NCI-H2081 treated with DMSO at 0.1 percent for 48 hours (cell line): ENCODE measurements around the gene ADAM11.
"Not testable (repeated sequence)": the region's sequence is repeated elsewhere in the genome, so short reads cannot be mapped to it uniquely, and the experiment has no call there.

Experiments used
- DNase-seq: peaks from one replicate; lab custom pipeline; 2025; lab: John Stamatoyannopoulos, UW

Gene ADAM11, protein sequence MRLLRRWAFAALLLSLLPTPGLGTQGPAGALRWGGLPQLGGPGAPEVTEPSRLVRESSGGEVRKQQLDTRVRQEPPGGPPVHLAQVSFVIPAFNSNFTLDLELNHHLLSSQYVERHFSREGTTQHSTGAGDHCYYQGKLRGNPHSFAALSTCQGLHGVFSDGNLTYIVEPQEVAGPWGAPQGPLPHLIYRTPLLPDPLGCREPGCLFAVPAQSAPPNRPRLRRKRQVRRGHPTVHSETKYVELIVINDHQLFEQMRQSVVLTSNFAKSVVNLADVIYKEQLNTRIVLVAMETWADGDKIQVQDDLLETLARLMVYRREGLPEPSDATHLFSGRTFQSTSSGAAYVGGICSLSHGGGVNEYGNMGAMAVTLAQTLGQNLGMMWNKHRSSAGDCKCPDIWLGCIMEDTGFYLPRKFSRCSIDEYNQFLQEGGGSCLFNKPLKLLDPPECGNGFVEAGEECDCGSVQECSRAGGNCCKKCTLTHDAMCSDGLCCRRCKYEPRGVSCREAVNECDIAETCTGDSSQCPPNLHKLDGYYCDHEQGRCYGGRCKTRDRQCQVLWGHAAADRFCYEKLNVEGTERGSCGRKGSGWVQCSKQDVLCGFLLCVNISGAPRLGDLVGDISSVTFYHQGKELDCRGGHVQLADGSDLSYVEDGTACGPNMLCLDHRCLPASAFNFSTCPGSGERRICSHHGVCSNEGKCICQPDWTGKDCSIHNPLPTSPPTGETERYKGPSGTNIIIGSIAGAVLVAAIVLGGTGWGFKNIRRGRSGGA

DNA sequence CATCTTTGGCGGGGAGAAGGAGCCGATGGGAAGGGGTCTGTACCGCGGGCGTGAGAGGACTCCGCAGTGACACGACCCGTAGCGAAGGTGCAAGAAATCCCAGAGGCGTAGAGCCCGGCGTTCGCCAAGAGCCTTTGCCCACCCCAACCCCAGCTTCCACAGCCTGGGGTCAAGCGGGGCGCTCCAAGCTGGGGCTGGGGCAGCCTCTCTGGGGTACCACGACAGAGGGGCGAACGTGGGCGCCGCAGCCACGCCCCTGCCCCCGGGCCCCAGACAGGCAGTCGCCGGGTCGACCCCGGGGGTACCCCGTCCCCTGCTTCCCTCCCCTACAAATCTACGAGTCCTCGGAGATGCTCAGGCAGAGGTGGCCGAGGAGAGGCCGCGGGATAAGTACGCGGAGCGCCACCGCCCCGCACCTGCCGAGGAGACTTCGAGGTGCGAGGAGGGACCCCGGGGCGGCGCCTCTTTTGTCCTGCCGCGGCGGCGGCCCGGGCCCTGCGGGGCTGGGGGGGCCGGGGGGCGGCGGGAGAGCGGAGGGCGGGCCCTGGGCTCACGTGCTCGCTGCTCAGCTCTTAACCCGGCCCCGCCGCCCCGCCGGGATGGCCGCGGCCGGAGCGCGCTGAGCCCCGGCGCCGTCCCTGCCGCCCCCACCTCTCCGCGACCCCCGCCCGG, at the start of gene ADAM11:
Gene ADAM11, plus strand, starts transcription at position 575 of the 672 bp plus-strand sequence. CDS start 212 bp downstream, outside the sequence.
- DNase-seq = no peak

- no peak for DNase-seq
Observed at GRCh38 chr17:44719444-44719843, 39.3 kb upstream of the ADAM11 start.

DNA sequence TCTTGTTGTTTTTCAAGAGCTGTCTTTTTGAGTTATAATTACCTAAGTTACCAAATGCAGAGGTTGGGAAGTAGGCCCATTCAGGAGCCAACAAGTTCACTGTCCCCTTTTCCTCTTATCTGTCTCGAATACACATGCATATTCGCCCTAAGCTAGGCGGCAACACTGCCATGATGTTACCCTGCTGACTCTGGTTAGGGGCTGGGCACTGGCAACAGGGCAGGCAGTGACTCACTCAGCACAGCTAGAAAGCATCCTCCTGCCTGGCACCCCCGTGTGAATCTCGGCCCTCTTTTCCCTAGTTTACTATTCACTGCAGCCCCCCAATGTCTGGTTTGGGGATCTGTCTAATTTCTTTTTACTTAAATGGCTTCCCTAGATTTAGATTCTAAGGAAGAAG, 36.5 kb upstream of the ADAM11 start:
- DNase-seq = no peak

GRCh38 chr17:44726121-44726520, 32.7 kb upstream of the ADAM11 start:
- not testable (repeated sequence) for DNase-seq

DNA sequence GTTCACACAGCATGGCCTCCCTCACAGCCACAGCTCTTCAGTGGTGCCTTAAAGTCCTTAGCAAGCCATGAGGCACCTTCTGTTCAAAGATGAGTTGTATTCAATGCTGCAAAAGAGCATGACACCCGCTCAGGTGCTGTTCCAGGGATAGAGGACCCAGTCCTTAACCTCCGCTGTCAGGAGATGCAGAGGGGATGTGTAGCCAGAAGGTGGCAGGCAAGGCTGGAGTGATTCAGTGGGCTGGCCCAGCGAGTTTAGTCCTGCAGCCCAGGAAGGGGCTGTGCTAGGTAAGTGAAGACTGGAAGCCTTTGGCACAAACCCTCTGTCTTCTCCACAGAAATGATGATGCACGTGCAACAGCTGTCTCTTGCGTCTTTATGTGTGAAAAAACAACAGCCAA, 25.0 kb upstream of the ADAM11 start:
- DNase-seq = no peak

- DNase-seq = no peak
Observed at GRCh38 chr17:44734272-44734671, 24.5 kb upstream of the ADAM11 start.

DNA sequence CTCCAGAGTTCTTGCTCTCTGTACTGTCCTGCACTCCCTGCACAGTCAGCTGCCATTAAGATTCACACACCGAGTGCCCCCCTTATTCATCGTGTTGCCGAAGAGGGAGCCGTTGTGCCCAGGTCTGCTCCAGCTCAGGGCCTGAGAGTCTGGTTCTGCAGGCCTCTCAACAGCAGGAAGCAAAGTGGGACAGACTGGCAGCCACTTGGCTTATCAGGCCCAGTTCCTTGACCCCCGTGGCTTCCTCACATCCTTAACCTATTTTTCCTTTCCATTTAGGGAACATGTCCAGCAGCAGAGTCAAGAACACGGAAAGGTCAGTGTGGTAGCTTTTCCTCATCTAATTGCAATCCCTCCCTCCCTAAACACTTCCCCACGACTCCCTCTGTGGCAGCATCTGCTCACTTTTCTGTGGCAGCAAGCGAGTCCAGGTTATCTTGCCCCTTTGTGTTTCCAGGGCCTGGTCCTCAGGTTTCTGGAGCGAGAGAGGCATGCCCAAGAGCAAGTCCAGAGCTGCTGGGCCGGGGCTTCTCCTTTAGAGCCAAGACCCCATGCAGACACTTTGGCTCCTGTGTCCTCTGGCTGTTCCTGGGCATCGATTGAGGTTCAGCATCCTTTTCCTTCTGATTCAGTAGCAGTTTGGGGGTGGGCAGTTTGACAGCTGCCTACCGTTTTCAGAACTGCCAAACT, 22.1 kb upstream of the ADAM11 start:
- no peak for DNase-seq

- no peak for DNase-seq
Observed at GRCh38 chr17:44738214-44738906, 20.4 kb upstream of the ADAM11 start.

- DNase-seq = no peak
Observed at GRCh38 chr17:44741316-44741715, 17.5 kb upstream of the ADAM11 start.

- no peak for DNase-seq
Observed at GRCh38 chr17:44745301-44745700, 13.5 kb upstream of the ADAM11 start.

DNA sequence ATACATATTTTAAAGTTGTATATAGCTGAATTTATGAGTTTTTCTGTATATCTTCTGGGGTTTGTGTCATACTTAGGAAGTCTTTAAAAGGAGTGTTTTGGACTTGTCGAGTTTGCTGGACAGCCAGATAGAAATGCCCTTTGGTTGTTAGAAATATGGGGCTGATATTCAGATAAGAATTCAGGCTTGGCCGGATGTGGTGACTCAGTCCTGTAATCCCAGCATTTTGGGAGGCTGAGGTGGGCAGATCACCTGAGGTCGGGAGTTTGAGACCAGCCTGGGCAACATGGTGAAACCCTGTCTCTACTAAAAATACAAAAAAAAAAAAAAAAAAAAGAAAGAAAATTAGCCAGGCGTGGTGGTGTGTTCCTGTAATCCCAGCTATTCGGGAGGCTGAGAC, 13.1 kb upstream of the ADAM11 start:
- DNase-seq = not testable (repeated sequence)

GRCh38 chr17:44747566-44747965, 11.2 kb upstream of the ADAM11 start:
- no peak for DNase-seq

GRCh38 chr17:44749076-44749979, 9.5 kb upstream of the ADAM11 start:
- DNase-seq = no peak

DNA sequence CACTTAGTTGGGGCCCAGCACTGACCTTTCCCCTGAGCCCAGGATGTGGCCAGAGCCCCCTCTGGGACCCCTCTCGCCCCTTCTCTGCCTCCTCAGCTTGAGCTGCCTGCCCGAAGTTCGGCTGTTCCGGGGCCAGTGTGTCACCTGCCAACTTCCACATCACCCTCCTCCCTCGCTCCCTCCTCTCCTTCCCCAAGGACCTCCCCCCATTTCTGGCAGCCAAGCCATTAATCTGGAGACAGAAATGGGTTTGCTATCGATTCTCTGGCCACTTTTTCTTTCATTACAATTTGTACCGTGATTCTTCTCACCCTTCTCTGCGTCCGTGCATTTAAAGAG, 8.8 kb upstream of the ADAM11 start:
- no peak for DNase-seq

DNA sequence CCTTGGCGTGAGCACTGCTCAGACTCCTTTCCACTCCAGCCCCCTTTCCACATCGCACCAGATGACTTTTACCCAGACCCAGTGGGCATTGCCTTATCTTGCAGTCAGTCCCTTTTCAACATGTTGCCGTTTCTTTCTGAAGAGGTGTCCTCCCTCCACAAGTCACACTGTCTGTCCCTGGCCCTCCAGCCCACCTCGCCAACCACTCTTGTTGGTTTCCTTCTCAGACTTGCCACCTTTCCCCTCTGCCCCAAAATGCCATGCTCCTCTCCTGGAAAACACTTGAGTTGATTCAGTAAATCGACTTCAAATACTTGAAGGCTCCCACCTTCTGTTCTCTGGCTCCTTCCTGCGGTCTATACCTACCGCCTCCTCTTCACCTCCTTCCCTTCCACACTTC, 7.5 kb upstream of the ADAM11 start:
- DNase-seq = no peak

DNA sequence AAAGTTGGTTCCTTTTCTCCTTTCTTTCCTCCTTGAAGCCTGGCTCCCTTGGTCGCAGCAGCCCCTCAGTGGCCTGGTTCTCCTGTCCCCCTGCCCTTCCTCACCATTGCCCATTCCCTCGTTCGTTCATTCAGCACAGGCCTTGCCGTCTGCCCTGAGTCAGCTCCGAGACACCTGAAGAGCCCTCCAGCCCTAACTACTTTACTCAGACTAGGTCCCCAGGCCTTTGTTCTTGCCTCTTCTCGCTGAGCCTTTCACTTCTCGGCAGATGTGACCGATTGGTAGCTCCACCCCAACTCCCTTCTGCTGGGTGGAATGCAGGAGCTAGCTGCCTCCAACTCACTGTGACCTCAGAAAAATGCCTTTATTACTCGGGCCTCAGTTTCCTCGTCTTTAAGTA, 7.0 kb upstream of the ADAM11 start:
- DNase-seq = no peak

DNA sequence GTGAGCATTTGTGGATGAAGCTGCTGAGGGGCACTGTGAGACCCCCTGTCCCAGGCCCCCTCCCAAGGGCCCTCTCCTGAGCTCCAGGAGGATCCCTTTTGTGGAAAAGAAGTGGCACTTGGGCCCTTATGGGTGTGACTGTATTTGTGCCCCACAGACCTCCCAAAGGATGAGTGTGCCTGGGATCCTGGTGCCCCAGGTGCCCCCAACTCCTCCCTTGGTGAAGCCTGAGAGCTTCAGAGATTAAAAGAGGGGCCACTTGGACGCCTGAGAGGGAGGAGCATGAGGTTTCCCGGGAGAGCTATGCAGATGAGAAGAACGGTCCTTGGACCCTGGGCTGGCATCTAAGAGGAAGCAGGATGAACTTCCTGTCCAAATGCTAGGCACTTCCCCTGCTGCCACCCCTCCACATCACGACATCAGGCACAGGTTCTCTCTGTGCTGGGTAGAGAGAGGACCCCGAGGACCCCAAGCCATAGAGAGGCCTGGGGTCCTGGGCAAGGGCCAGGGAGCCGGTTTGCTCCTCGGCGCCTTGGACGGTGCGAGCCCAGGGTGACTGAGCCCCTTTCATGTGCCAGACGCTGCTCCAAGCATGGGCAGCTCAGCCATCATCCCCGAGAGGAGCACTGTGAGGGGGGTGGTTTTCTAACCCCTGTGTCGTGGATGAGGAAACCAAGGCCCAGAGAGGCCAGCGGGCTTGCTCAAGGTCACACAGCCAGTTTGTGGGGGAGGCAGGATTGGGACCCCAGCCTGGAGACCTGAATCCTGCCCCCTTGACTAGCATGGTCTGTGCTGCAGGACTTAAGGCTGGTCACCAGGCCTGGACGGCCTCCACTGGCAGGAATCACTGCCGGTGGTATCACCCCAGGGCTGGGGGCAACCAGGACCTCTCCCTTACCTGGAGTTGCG, 5.6 kb upstream of the ADAM11 start:
- no peak for DNase-seq

GRCh38 chr17:44754276-44754675, 4.5 kb upstream of the ADAM11 start:
- DNase-seq = no peak

DNA sequence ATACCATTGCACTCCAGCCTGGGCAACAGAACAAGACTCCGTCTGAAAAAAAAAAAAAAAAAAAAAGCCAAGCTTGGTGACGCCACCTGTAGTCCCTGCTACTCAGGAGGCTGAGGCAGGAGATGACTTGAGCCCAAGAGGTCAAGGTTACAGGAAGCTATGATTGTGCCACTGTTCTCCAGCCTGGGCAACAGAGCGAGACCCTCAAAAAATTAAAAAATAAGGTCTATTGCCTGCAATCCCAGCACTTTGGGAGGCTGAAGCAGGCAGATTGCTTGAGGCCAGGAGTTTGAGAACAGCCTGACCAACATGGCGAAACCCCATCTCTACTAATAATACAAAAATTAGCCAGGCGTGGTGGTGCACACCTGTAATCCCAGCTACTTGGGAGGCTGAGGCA, 3.6 kb upstream of the ADAM11 start:
- not testable (repeated sequence) for DNase-seq
